ENCODE results near the gene GSK3A.

DNA sequence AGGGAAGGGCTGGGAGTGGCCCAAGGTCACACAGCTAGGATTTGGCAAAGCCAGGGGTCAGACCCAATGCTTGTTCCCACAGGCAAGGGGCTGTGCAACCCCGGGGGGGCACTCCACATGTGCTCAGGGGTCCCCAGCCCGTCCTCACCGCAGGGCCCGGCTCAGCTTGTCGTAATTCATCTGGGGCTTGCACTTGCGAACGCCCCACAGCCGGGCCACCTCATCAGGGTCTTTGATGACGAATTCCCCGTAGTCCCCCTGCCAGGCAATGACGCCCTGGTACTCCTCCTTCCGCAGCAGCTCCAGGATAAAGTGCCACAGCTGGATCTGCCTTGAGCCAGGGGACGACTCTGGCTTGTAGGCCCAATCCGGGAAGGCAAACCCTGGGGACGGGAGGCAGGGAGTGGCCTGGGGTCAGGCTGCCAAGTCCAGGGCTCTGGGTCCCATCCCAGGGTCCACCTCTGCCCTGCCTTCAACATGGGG lies 7.8 kb upstream of the GSK3A start:
- TF ChIP-seq, protein P1, sequence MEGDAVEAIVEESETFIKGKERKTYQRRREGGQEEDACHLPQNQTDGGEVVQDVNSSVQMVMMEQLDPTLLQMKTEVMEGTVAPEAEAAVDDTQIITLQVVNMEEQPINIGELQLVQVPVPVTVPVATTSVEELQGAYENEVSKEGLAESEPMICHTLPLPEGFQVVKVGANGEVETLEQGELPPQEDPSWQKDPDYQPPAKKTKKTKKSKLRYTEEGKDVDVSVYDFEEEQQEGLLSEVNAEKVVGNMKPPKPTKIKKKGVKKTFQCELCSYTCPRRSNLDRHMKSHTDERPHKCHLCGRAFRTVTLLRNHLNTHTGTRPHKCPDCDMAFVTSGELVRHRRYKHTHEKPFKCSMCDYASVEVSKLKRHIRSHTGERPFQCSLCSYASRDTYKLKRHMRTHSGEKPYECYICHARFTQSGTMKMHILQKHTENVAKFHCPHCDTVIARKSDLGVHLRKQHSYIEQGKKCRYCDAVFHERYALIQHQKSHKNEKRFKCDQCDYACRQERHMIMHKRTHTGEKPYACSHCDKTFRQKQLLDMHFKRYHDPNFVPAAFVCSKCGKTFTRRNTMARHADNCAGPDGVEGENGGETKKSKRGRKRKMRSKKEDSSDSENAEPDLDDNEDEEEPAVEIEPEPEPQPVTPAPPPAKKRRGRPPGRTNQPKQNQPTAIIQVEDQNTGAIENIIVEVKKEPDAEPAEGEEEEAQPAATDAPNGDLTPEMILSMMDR (conservative IDR thresholded peaks at IDR 0.05; ENCODE audit: low read length), result no peak
- TF ChIP-seq EZH2phosphoT487 (IDR thresholded peaks at IDR 0.05; ENCODE audit: borderline replicate concordance), result no peak
